GM21528 (cell line): ENCODE results near the gene GPC1.
"Not testable (repeated sequence)": the region's sequence is repeated elsewhere in the genome, so short reads cannot be mapped to it uniquely, and the experiment has no call there.

Experiments used
- ATAC-seq: cut with Tn5 transposase; IDR thresholded peaks from one replicate; pipeline ENCODE4 v1.9.1; 2021; ENCODE audit warnings: mild to moderate bottlenecking, moderate library complexity; ENCODE audit not compliant: unreplicated experiment, low FRiP score

GPC1 gene

GRCh38 chr2:240482141-240482540, 46.7 kb downstream of the GPC1 start:
- ATAC-seq: no peak

- no peak for ATAC-seq
Observed at GRCh38 chr2:240491483-240491882, 56.0 kb downstream of the GPC1 start.

- ATAC-seq: no peak
Observed at GRCh38 chr2:240494194-240494793, 58.8 kb downstream of the GPC1 start.

GRCh38 chr2:240494942-240495341, 59.5 kb downstream of the GPC1 start:
- not testable (repeated sequence) for ATAC-seq

- not testable (repeated sequence) for ATAC-seq
Observed at GRCh38 chr2:240497082-240497481, 61.6 kb downstream of the GPC1 start.

GRCh38 chr2:240498171-240498957, 62.9 kb downstream of the GPC1 start:
- no peak for ATAC-seq

- ATAC-seq: no peak
Observed at GRCh38 chr2:240498958-240499260, 63.4 kb downstream of the GPC1 start.

GRCh38 chr2:240499309-240500301, 64.1 kb downstream of the GPC1 start:
- no peak for ATAC-seq

- ATAC-seq: no peak
Observed at GRCh38 chr2:240500561-240501423, 65.3 kb downstream of the GPC1 start.

GRCh38 chr2:240501531-240501991, 66.1 kb downstream of the GPC1 start:
- ATAC-seq: no peak

- no peak for ATAC-seq
Observed at GRCh38 chr2:240502059-240502429, 66.6 kb downstream of the GPC1 start.

- no peak for ATAC-seq
Observed at GRCh38 chr2:240502430-240503121, 67.1 kb downstream of the GPC1 start.

- ATAC-seq: no peak
Observed at GRCh38 chr2:240503375-240503774, 67.9 kb downstream of the GPC1 start.

GRCh38 chr2:240503848-240504247, 68.4 kb downstream of the GPC1 start:
- no peak for ATAC-seq

GRCh38 chr2:240505910-240506309, 70.4 kb downstream of the GPC1 start:
- no peak for ATAC-seq

GRCh38 chr2:240506406-240507059, 71.1 kb downstream of the GPC1 start:
- ATAC-seq: no peak

GRCh38 chr2:240507060-240507777, 71.8 kb downstream of the GPC1 start:
- no peak for ATAC-seq

- ATAC-seq: no peak
Observed at GRCh38 chr2:240507778-240508251, 72.4 kb downstream of the GPC1 start.
